ENCODE results near the gene CD48. TPM values are rescaled to one million over a fixed set of nuclear protein-coding genes. Genes with fewer than 3 reads are reported as not detected.

Gene CD48
- total and polyA plus RNA-seq, 2 donors (not counting 1 experiment from before 2014, with no cell fraction given) = 252 to 428 TPM

- DNase-seq = peak; percentile 61
- H3K4me1 ChIP-seq (ENCODE audit: control insufficient read depth in 2 of 2, insufficient read depth in 2 of 2, low read length in 2 of 2) = peaks cover 84 to 95% of the 10 kb centered on the region in 2 donors
- peaks cover 0 to 61% of the 10 kb centered on the region in 2 experiments for H3K36me3 ChIP-seq (replicated peaks in 1 of 2; ENCODE audit: control extremely low read depth in 1 of 2, control insufficient read depth in 1 of 2, extremely low read depth in 1 of 2, insufficient read depth in 2 of 2, low read length in 1 of 2)
- peak; percentile 50 for ATAC-seq (ENCODE audit: low read depth)
- intact Hi-C loops (cut with micrococcal nuclease) = no loop called here
- Mint-ChIP-seq H3K4me3 (peak overlapping the region; percentile 38), H3K9me3 (ENCODE audit: insufficient read depth) (no peaks in the 10 kb centered on the region), H3K27ac (peak overlapping the region; percentile 59), H3K4me1 (peaks cover 92% of the 10 kb centered on the region), H3K27me3 (no peaks in the 10 kb centered on the region)
- TF ChIP-seq CTCF (IDR thresholded peaks at IDR 0.05) (no peak), EZH2 (IDR thresholded peaks at IDR 0.05; ENCODE audit: borderline replicate concordance, insufficient read depth, low read depth, low read length, poor library complexity, severe bottlenecking) (no peak)
- no peak overlapping the region for H2AFZ ChIP-seq (ENCODE audit: insufficient read depth, low read depth, low read length, poor library complexity, severe bottlenecking)
- peaks cover 99% of the 10 kb centered on the region for H3K79me2 ChIP-seq (ENCODE audit: control insufficient read depth, insufficient read depth, low read length)
- WGBS (ENCODE audit: insufficient coverage) = 57% methylated on average over 10 of the region's 19 CpGs
- H3K27ac ChIP-seq (ENCODE audit: low read length in 2 of 2) = peak overlapping the region; percentile 16 to 41
- ChIA-PET POLR2A (interaction anchor here (0.7 to 1.8 kb wide), 3 partner anchors 10 to 14 kb away, joined by 3 to 4 read pairs (median 4); no protein-coding TSS in a partner anchor), CTCF (interaction anchor here (0.9 to 10.0 kb wide), 6 partner anchors 9 to 44 kb away, joined by 3 to 76 read pairs (median 5); partner anchors contain the start of gene SLAMF1)
- no peak overlapping the region for H3K4me3 ChIP-seq (ENCODE audit: control extremely low read depth in 1 of 5, extremely low read depth in 1 of 5, insufficient read depth in 1 of 5, low read depth in 2 of 5, low read length in 4 of 5)
- peaks cover 6% of the 10 kb centered on the region for H4K20me1 ChIP-seq (ENCODE audit: control insufficient read depth, insufficient read depth, low read length, poor library complexity, severe bottlenecking)
- H3K4me2 ChIP-seq (replicated peaks; ENCODE audit: low read depth, low read length, poor library complexity, severe bottlenecking) = peak overlapping the region; percentile 33
- no peaks in the 10 kb centered on the region for H3K27me3 ChIP-seq (replicated peaks in 1 of 4; ENCODE audit: control extremely low read depth in 1 of 4, control insufficient read depth in 3 of 4, insufficient read depth in 4 of 4, low read length in 3 of 4)
- no peak overlapping the region for H3K9ac ChIP-seq (ENCODE audit: low read length)
- no peaks in the 10 kb centered on the region for H3K9me3 ChIP-seq (ENCODE audit: control extremely low read depth in 1 of 3, control insufficient read depth in 2 of 3, insufficient read depth in 1 of 3, low read length in 2 of 3)
Observed at GRCh38 chr1:160629286-160630210, 82.1 kb downstream of the CD48 start.
